HepG2 (cell line): ENCODE measurements around the gene MPV17L. TPM values are rescaled to one million over a fixed set of nuclear protein-coding genes. Genes with fewer than 3 reads are reported as not detected.

Experiments
- CREB3 ChIP-seq: sonication (generic); formaldehyde crosslinking; IDR thresholded peaks from 2 replicates; pipeline ENCODE4 v1.5.0; 2020; ENCODE audit warnings: missing genetic modification reagents
- DNMT3B ChIP-seq: conservative IDR thresholded peaks from 2 replicates; pipeline ENCODE4 v1.6.1; 2016; ENCODE audit warnings: missing biosample characterization, control low read depth
- MAZ ChIP-seq, 2 experiments: sonication (generic) in 1 of 2; formaldehyde crosslinking in 1 of 2; IDR thresholded peaks; 2 replicates each; pipeline versions ENCODE4 v1.5.0 to v1.6.1; 2012 to 2020; ENCODE audit warnings: low read depth in 2 of 2, mild to moderate bottlenecking in 2 of 2, borderline replicate concordance in 1 of 2, improper control_type of control experiment in 1 of 2, low read length in 1 of 2, missing genetic modification reagents in 1 of 2, moderate library complexity in 1 of 2
- REXO4 ChIP-seq: sonication (generic); formaldehyde crosslinking; IDR thresholded peaks from 2 replicates; pipeline ENCODE4 v1.8.0; 2022; ENCODE audit warnings: missing genetic modification reagents, mild to moderate bottlenecking, borderline replicate concordance
- SMAD1 ChIP-seq: sonication (generic); formaldehyde crosslinking; IDR thresholded peaks from 2 replicates; pipeline ENCODE4 v1.4.0; 2020; ENCODE audit warnings: missing genetic modification reagents, low read depth, mild to moderate bottlenecking, borderline replicate concordance
- TMF1 ChIP-seq: sonication (generic); formaldehyde crosslinking; IDR thresholded peaks from 2 replicates; pipeline ENCODE4 v1.8.1; 2022; ENCODE audit warnings: low read depth, missing genetic modification reagents
- ZMYM3 ChIP-seq: sonication (generic); formaldehyde crosslinking; IDR thresholded peaks from 2 replicates; pipeline ENCODE4 v1.5.1; 2020; ENCODE audit warnings: mild to moderate bottlenecking, missing genetic modification reagents
- ZNF17 ChIP-seq: sonication (generic); formaldehyde crosslinking; IDR thresholded peaks from 2 replicates; pipeline ENCODE4 v1.5.0; 2020; ENCODE audit warnings: mild to moderate bottlenecking, missing genetic modification reagents
- ZNF503 ChIP-seq: sonication (generic); formaldehyde crosslinking; IDR thresholded peaks from 2 replicates; pipeline ENCODE4 v1.4.0; 2020; ENCODE audit warnings: missing genetic modification reagents
- ZNF747 ChIP-seq: sonication (generic); formaldehyde crosslinking; IDR thresholded peaks from 2 replicates; pipeline ENCODE4 v1.8.1; 2023; ENCODE audit warnings: missing genetic modification reagents, mild to moderate bottlenecking, borderline replicate concordance
- ZSCAN25 ChIP-seq: sonication (generic); formaldehyde crosslinking; IDR thresholded peaks from 2 replicates; pipeline ENCODE4 v1.8.0; 2022; ENCODE audit warnings: mild to moderate bottlenecking, missing genetic modification reagents
- polyA plus RNA-seq, 8 experiments: library from polyadenylated mRNA; depleted of rRNA in 3 of 8; stranded (reverse) in 7 of 8; unstranded in 1 of 8; fragments of >200 nt; fragmentation: Illumina TruSeq in 4 of 8; extraction: Trizol in 4 of 8; gene quantifications; 2 replicates each; pipeline versions ENCODE4 v1.2.1 to v1.2.3, GENCODE V29; 2011 to 2016; ENCODE audit warnings: low read depth in 4 of 8, missing spikeins in 1 of 8, mixed read lengths in 1 of 8; ENCODE audit not compliant: insufficient read depth in 1 of 8
- total RNA-seq, 5 experiments: library from RNA; depleted of rRNA; stranded (reverse); fragments of >200 nt; fragmentation: Illumina TruSeq; extraction: Trizol; gene quantifications; 2 replicates each; pipeline ENCODE4 v1.2.3, GENCODE V29; 2016; ENCODE audit warnings: low read depth in 1 of 5
- TF ChIP-seq, protein P1 (sequence below): sonication (generic); formaldehyde crosslinking; IDR thresholded peaks from 2 replicates; pipeline ENCODE4 v1.5.1; 2020; ENCODE audit warnings: mild to moderate bottlenecking, missing genetic modification reagents, borderline replicate concordance
- TF ChIP-seq, protein P2 (sequence below): sonication (generic); formaldehyde crosslinking; IDR thresholded peaks from 2 replicates; pipeline ENCODE4 v1.8.0; 2022; ENCODE audit warnings: low read depth, missing genetic modification reagents
- TF ChIP-seq, protein P3 (sequence below): IDR thresholded peaks from 2 replicates; pipeline ENCODE4 v1.6.1; 2016
- TF ChIP-seq, protein P4 (sequence below): sonication (generic); formaldehyde crosslinking; IDR thresholded peaks from 2 replicates; pipeline ENCODE4 v1.5.0; 2020; ENCODE audit warnings: mild to moderate bottlenecking, missing genetic modification reagents, borderline replicate concordance

Gene MPV17L
- total and polyA plus RNA-seq, 2 of the 13 experiments (the other 11 are each of a cell fraction or from before 2014, with no cell fraction given): 34.7 to 63.8 TPM

DNA sequence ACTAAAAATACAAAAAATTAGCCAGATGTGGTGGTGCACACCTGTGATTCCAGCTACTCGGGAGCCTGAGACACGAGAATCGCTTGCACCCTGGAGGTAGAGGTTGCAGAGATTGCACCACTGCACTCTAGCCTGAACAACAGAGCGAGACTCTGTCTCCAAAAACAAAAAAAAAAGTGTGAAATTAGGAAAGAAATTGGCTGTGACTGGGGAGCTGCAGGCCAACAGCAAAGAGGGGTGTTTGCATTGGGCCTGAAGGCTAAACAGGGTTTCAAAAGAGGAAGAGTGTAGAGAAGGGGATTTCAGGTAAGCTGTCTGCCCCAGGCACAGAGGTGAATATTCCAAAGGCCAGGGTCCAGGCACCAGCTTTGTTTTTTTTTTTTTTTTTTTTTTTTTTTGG, 48.2 kb downstream of the MPV17L start (continued):
- TF ChIP-seq, protein P1, sequence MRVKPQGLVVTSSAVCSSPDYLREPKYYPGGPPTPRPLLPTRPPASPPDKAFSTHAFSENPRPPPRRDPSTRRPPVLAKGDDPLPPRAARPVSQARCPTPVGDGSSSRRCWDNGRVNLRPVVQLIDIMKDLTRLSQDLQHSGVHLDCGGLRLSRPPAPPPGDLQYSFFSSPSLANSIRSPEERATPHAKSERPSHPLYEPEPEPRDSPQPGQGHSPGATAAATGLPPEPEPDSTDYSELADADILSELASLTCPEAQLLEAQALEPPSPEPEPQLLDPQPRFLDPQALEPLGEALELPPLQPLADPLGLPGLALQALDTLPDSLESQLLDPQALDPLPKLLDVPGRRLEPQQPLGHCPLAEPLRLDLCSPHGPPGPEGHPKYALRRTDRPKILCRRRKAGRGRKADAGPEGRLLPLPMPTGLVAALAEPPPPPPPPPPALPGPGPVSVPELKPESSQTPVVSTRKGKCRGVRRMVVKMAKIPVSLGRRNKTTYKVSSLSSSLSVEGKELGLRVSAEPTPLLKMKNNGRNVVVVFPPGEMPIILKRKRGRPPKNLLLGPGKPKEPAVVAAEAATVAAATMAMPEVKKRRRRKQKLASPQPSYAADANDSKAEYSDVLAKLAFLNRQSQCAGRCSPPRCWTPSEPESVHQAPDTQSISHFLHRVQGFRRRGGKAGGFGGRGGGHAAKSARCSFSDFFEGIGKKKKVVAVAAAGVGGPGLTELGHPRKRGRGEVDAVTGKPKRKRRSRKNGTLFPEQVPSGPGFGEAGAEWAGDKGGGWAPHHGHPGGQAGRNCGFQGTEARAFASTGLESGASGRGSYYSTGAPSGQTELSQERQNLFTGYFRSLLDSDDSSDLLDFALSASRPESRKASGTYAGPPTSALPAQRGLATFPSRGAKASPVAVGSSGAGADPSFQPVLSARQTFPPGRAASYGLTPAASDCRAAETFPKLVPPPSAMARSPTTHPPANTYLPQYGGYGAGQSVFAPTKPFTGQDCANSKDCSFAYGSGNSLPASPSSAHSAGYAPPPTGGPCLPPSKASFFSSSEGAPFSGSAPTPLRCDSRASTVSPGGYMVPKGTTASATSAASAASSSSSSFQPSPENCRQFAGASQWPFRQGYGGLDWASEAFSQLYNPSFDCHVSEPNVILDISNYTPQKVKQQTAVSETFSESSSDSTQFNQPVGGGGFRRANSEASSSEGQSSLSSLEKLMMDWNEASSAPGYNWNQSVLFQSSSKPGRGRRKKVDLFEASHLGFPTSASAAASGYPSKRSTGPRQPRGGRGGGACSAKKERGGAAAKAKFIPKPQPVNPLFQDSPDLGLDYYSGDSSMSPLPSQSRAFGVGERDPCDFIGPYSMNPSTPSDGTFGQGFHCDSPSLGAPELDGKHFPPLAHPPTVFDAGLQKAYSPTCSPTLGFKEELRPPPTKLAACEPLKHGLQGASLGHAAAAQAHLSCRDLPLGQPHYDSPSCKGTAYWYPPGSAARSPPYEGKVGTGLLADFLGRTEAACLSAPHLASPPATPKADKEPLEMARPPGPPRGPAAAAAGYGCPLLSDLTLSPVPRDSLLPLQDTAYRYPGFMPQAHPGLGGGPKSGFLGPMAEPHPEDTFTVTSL (CRISPR knock-in tag): peak; percentile 61; the same call in 1 of the 2 replicates
- TF ChIP-seq ZMYM3 (CRISPR knock-in tag): peak; percentile 49; the same call in 1 of the 2 replicates
- no peak for TF ChIP-seq MAZ (IDR thresholded peaks at IDR 0.05; ENCODE audit: borderline replicate concordance, low read depth, low read length)
- TF ChIP-seq MAZ (CRISPR knock-in tag; IDR thresholded peaks at IDR 0.05; ENCODE audit: low read depth): no peak
- TF ChIP-seq TMF1 (CRISPR knock-in tag): no peak
- TF ChIP-seq, protein P2, sequence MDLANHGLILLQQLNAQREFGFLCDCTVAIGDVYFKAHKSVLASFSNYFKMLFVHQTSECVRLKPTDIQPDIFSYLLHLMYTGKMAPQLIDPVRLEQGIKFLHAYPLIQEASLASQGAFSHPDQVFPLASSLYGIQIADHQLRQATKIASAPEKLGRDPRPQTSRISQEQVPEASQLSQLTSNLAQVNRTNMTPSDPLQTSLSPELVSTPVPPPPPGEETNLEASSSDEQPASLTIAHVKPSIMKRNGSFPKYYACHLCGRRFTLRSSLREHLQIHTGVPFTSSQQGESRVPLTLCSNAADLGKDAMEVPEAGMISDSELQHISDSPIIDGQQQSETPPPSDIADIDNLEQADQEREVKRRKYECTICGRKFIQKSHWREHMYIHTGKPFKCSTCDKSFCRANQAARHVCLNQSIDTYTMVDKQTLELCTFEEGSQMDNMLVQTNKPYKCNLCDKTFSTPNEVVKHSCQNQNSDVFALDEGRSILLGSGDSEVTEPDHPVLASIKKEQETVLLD (CRISPR knock-in tag): no peak
- TF ChIP-seq, protein P3, sequence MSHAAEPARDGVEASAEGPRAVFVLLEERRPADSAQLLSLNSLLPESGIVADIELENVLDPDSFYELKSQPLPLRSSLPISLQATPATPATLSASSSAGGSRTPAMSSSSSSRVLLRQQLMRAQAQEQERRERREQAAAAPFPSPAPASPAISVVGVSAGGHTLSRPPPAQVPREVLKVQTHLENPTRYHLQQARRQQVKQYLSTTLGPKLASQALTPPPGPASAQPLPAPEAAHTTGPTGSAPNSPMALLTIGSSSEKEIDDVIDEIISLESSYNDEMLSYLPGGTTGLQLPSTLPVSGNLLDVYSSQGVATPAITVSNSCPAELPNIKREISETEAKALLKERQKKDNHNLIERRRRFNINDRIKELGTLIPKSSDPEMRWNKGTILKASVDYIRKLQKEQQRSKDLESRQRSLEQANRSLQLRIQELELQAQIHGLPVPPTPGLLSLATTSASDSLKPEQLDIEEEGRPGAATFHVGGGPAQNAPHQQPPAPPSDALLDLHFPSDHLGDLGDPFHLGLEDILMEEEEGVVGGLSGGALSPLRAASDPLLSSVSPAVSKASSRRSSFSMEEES (CRISPR knock-in tag): no peak
- TF ChIP-seq SMAD1 (CRISPR knock-in tag): no peak
- TF ChIP-seq, protein P4, sequence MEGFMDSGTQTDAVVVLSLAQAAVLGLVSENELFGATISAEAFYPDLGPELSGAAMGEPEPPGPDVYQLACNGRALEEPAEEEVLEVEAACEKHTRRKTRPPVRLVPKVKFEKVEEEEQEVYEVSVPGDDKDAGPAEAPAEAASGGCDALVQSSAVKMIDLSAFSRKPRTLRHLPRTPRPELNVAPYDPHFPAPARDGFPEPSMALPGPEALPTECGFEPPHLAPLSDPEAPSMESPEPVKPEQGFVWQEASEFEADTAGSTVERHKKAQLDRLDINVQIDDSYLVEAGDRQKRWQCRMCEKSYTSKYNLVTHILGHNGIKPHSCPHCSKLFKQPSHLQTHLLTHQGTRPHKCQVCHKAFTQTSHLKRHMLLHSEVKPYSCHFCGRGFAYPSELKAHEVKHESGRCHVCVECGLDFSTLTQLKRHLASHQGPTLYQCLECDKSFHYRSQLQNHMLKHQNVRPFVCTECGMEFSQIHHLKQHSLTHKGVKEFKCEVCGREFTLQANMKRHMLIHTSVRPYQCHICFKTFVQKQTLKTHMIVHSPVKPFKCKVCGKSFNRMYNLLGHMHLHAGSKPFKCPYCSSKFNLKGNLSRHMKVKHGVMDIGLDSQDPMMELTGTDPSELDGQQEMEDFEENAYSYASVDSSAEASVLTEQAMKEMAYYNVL: peak; percentile 38; the same call in 1 of the 2 replicates
- TF ChIP-seq ZNF747 (CRISPR knock-in tag): no peak
- TF ChIP-seq DNMT3B: no peak
- no peak for TF ChIP-seq CREB3 (CRISPR knock-in tag)
- TF ChIP-seq ZSCAN25 (CRISPR knock-in tag): 0 out of 2 replicates have a peak, but pooled peaks have one; percentile 62
- no peak for TF ChIP-seq ZNF17 (CRISPR knock-in tag)
- TF ChIP-seq ZNF503: no peak
- no peak for TF ChIP-seq REXO4 (CRISPR knock-in tag)
